Central memory CD8-positive, alpha-beta T cell (primary cell): Measurements from ENCODE around the gene PSTPIP2.
"Not testable (repeated sequence)": the region's sequence is repeated elsewhere in the genome, so short reads cannot be mapped to it uniquely, and the experiment has no call there.

ENCODE experiments used
- ATAC-seq: fragments of 150-1000 bp; cut with Tn5 transposase; replicated peaks from 2 replicates; pipeline ENCODE4 v1.10.0; 2022; ENCODE audit warnings: mild to moderate bottlenecking, moderate FRiP score, moderate number of reproducible peaks; ENCODE audit not compliant: poor library complexity, severe bottlenecking; ENCODE audit errors: extremely low read depth
- DNase-seq, 2 donors: peaks; one replicate each; pipeline ENCODE4 v3.0.0; 2021; ENCODE audit warnings: low spot score in 2 of 2
- H3K27ac Mint-ChIP-seq: one replicate; pipeline ENCODE4 v1.8.0; 2022; ENCODE audit warnings: low read depth, mild to moderate bottlenecking, moderate library complexity, mixed read lengths
- H3K27me3 Mint-ChIP-seq: one replicate; pipeline ENCODE4 v1.8.0; 2022; ENCODE audit warnings: mixed read lengths
- H3K36me3 Mint-ChIP-seq: one replicate; pipeline ENCODE4 v1.8.0; 2022; ENCODE audit warnings: mild to moderate bottlenecking, moderate library complexity, mixed read lengths; ENCODE audit not compliant: insufficient read depth
- H3K4me1 Mint-ChIP-seq: one replicate; pipeline ENCODE4 v1.8.0; 2022; ENCODE audit warnings: mixed read lengths
- H3K4me3 Mint-ChIP-seq: one replicate; pipeline ENCODE4 v1.8.0; 2022; ENCODE audit warnings: mild to moderate bottlenecking, moderate library complexity, mixed read lengths
- H3K9me3 Mint-ChIP-seq: one replicate; pipeline ENCODE4 v1.8.0; 2022; ENCODE audit warnings: mixed read lengths

PSTPIP2 gene

DNA sequence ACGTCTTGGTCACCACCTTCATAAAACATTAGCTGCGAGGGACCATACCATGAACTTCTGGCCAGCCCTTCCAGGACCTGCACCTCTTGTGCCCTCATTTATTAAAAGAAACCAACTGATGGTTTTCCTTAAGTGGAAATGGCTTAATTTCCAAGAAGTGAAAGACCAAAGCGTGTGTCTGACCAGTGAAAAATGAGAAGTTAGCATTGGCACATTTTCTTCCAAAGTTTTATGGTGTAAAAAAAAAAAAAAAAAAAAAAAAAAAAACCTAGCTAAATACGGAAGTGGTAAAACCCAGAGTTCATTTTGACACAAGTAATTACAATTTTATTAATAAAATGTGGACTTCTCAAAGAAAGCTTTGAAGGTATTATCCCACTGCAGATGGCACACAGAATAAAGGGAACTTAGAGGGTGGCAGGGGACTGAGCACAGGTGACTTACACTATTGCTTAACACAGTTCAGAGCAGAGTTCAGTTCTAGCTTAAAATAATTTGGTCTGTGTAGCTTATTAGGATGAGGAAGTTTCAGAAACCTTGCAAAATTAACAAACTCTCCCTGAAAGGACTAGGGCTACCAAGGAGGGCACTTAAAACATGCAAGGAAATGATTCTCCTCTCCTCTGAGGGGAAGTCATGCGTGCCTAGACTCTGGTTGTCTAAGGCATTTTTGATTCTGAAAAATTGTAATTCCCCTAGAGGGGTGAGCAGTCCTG, 62.8 kb downstream of the PSTPIP2 start:
- Mint-ChIP-seq H3K36me3 (peaks cover 9% of the 10 kb centered on the region), H3K27me3 (no peaks in the 10 kb centered on the region), H3K27ac (no peak overlapping the region), H3K9me3 (no peaks in the 10 kb centered on the region), H3K4me3 (no peak overlapping the region), H3K4me1 (no peaks in the 10 kb centered on the region)
- no peak for ATAC-seq
- DNase-seq, result no peak

DNA sequence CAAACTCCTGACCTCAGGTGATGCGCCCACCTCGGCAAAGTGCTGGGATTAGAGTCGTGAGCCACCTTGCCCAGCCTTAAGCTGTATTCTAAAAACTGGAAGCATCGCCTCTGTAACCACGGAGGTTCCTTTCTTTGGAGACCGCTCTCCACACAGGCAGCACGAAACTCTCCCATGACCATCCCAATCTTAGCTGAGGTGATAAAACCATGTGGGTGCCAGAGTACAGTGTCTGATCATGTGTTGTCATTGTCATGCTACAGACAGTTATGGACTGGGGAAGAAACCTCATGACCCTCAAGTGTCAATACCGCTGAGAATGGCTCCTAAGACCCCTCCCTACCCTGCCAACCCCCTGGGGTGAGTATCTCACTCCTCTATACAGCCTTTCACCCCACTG, 63.5 kb downstream of the PSTPIP2 start:
- Mint-ChIP-seq H3K9me3 (no peaks in the 10 kb centered on the region), H3K27me3 (no peaks in the 10 kb centered on the region), H3K4me3 (no peak overlapping the region), H3K36me3 (peaks cover 9% of the 10 kb centered on the region), H3K4me1 (no peaks in the 10 kb centered on the region), H3K27ac (no peak overlapping the region)
- no peak for DNase-seq
- no peak for ATAC-seq

DNA sequence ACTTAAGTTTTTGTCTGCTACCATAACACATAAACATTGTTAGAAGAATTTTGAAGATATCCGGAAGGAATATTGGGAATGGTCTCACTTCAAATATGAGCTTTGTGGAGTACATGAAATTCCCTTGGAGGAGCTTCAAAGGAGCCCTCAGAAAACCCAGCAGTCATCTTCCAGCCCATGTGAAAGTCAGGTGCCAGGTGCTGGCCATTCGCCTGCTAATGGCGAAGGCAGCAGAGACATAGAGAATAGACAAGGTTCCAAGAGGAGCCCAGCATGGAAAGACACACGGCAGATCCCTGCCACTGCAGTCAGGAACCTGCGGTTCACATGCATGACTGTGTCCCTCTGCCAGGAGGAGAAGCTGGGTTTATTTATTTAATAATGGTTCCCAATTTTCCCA, 64.9 kb downstream of the PSTPIP2 start:
- ATAC-seq, result no peak
- H3K4me3 Mint-ChIP-seq, result no peak overlapping the region

DNA sequence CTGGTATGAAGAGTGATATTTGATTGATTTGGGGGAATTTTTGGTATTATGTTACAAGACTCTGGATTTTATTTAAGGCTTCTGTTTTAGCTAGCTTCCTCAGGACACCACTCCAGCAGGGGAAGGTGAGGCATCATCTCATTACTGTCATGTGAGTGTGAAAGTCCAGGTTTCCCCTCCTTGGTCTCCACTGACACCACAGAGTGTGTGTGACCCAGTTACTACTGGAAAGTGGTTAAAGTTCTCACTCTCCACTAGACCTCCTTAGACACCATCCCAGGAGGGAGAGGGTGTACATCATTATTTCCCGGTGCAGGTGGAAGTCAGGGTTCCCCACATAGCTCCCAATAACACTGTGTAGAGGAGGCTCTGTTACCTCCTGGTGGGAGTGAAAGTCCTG, 69.1 kb downstream of the PSTPIP2 start:
- peak overlapping the region; percentile 47 for H3K27ac Mint-ChIP-seq
- ATAC-seq (no peak), DNase-seq (no peak)
- no peak overlapping the region for H3K4me3 Mint-ChIP-seq
- no peaks in the 10 kb centered on the region for H3K27me3 Mint-ChIP-seq
- peaks cover 20% of the 10 kb centered on the region for H3K4me1 Mint-ChIP-seq
- peaks cover 11% of the 10 kb centered on the region for H3K9me3 Mint-ChIP-seq
- H3K36me3 Mint-ChIP-seq, result peaks cover 4% of the 10 kb centered on the region

More for the DNA sequence above, 64.9 kb downstream of the PSTPIP2 start:
- Mint-ChIP-seq H3K9me3 (peaks cover 8% of the 10 kb centered on the region), H3K4me1 (no peaks in the 10 kb centered on the region), H3K36me3 (peaks cover 9% of the 10 kb centered on the region), H3K27ac (no peak overlapping the region), H3K27me3 (no peaks in the 10 kb centered on the region)
- DNase-seq, result no peak

DNA sequence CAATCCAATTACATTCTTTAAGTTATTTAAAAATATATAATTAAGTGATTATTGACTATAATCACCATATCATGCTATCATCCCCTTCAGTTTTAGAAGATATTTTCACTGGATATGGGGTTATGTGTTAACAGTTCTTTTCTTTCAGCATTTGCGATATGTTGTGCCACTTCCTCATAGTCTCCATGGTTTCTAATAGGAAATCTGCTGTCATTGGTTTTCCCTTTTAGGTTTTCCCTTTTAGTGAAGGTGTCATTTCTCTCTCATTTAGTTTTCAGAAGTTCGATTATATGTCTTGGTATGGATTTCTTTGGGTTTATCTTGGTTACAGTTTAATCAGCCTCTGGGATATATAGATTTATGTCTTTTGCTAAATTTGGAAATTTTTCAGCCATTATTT, 70.2 kb downstream of the PSTPIP2 start:
- DNase-seq (no peak), ATAC-seq (no peak)
- peaks cover 24% of the 10 kb centered on the region for H3K4me1 Mint-ChIP-seq
- peaks cover 2% of the 10 kb centered on the region for H3K36me3 Mint-ChIP-seq
- H3K27me3 Mint-ChIP-seq, result no peaks in the 10 kb centered on the region
- peak overlapping the region; percentile 47 for H3K27ac Mint-ChIP-seq
- H3K4me3 Mint-ChIP-seq, result no peak overlapping the region
- peaks cover 11% of the 10 kb centered on the region for H3K9me3 Mint-ChIP-seq

DNA sequence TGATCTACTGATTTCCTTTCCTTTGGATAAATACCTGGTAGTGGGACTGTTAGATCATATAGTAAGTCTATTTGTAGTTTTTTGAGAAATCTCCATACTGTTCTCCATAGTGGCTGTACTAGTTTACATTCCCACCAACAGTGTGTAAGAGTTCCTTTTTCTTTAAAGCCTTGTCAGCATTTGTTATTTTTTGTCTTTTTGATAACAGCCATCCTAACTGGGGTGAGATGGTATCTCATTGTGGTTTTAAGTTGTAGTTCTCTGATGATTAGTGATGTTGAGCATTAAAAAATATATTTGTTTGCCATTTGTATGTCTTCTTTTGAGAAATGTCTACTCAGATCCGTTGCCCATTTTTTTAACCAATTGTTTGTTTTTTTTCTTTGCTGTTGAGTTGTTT, 71.0 kb downstream of the PSTPIP2 start:
- Mint-ChIP-seq H3K4me3 (no peak overlapping the region), H3K27ac (no peak overlapping the region), H3K27me3 (no peaks in the 10 kb centered on the region), H3K4me1 (peaks cover 24% of the 10 kb centered on the region), H3K9me3 (peaks cover 11% of the 10 kb centered on the region), H3K36me3 (peaks cover 2% of the 10 kb centered on the region)
- no peak for ATAC-seq
- DNase-seq, result no peak

DNA sequence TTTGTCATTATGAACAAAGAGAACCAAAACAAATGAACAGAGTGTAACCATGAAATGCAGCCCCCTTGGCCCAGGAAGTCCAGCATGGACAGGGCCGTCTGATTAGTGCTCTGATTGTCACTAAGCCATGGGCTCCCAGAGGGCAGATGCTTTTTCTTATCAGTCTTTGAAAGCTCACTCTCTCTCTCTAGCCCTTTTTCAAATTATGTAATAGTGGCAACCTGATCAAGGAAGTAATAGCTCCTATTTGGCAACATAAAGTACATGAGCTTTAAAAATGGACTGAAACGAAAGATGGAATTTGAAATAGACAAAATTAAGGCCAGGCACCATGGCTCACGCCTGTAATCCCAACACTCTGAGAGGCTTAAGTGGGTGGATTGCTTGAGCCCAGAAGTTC, 72.5 kb downstream of the PSTPIP2 start:
- Mint-ChIP-seq H3K27me3 (no peaks in the 10 kb centered on the region), H3K27ac (peak overlapping the region; percentile 44), H3K4me3 (no peak overlapping the region), H3K9me3 (peaks cover 11% of the 10 kb centered on the region), H3K36me3 (peaks cover 2% of the 10 kb centered on the region), H3K4me1 (peaks cover 24% of the 10 kb centered on the region)
- ATAC-seq (no peak), DNase-seq (no peak)

DNA sequence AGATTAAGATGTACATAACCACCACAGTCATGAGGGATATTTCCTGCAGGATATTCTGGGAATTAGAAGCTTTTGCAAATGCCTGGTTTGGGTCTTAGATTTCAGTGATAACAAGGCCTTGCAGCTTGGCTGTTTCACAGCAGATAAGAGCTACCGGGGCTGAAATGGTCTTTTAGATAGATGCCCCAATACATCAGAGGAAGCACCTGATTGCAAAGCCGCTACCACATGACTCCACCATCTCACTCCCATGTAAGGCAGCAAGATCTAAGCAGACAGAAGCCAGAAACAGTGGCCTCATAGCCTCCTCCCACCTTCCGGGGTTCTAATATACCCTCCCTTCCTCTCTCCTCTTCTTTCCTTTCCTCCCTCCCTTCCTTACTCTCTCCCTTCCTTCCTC, 73.8 kb downstream of the PSTPIP2 start:
- peak overlapping the region; percentile 44 for H3K4me3 Mint-ChIP-seq
- peaks cover 24% of the 10 kb centered on the region for H3K4me1 Mint-ChIP-seq
- ATAC-seq (peak; percentile 61), DNase-seq (no peak)
- H3K36me3 Mint-ChIP-seq, result peaks cover 2% of the 10 kb centered on the region
- H3K9me3 Mint-ChIP-seq, result peaks cover 11% of the 10 kb centered on the region
- H3K27me3 Mint-ChIP-seq, result no peaks in the 10 kb centered on the region
- peak overlapping the region; percentile 44 for H3K27ac Mint-ChIP-seq

DNA sequence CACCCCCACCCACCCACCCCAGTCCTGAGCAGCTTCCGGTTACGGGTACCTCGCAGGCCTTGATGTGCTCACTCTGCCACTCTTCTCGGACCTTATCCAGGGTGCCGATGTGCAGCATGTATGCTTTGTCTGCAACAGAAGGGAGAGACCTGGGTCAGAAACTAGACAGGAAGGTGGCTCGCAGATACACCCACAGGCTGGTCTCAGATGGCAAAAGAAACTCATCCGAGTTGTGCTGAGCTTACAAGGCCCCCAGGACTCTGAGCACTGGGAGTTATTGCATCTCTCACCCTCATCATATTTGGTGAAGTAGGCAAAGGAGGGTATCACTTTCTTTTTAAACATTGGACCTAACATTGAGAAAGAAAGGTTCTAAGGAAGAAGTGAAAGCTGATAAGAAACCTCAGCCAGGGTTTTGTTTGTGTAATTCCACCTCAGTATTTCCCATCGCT, 74.3 kb downstream of the PSTPIP2 start:
- ATAC-seq (peak; percentile 65), DNase-seq (peak in 1 of 2 donors; percentile 16)
- Mint-ChIP-seq H3K27ac (peak overlapping the region; percentile 44), H3K4me1 (peaks cover 24% of the 10 kb centered on the region), H3K36me3 (peaks cover 2% of the 10 kb centered on the region), H3K27me3 (no peaks in the 10 kb centered on the region), H3K9me3 (peaks cover 8% of the 10 kb centered on the region), H3K4me3 (peak overlapping the region; percentile 44)

DNA sequence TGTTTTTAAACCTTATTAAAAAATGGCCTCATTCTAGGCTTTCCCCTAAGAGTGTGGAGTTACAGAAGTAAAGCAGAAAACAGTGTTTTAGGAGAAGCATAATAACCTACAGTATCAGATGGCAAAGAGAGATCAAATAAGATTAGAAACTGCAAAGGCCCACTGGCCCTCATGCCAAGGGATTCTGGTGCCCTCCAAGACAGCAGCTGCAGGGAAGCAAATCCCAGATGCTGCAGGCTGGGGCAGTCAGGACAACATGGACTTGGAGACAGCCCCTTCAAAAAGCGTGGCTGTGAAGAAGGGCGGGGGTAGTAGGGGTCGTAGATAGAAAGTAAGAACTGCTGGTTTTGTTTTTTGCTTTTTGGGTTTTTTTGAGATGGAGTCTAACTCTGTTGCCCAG, 76.6 kb downstream of the PSTPIP2 start:
- no peaks in the 10 kb centered on the region for H3K9me3 Mint-ChIP-seq
- no peak overlapping the region for H3K4me3 Mint-ChIP-seq
- H3K4me1 Mint-ChIP-seq, result peaks cover 16% of the 10 kb centered on the region
- H3K27ac Mint-ChIP-seq, result no peak overlapping the region
- DNase-seq (no peak), ATAC-seq (no peak)
- H3K27me3 Mint-ChIP-seq, result no peaks in the 10 kb centered on the region
- H3K36me3 Mint-ChIP-seq, result peaks cover 2% of the 10 kb centered on the region

DNA sequence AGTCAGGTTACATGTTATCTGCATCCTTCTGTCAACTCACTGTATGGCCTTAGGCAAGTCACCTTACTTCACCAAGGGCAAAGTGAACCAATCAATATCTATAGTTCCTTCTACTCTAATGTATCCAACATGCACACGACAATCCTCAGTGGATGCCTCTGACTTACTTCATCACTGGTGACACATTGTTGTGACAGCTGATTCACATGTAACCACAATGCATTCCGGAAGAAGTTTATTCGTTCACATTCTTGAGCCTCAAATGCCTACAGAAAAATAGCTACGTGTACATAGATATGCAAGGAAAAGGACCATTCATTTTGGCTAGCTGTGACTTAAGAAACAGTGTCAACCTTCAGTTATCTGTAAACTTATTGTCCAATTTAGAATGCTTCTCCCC, 78.6 kb downstream of the PSTPIP2 start:
- no peak for ATAC-seq
- Mint-ChIP-seq H3K9me3 (no peaks in the 10 kb centered on the region), H3K27me3 (no peaks in the 10 kb centered on the region), H3K36me3 (peaks cover 4% of the 10 kb centered on the region), H3K4me3 (no peak overlapping the region), H3K27ac (no peak overlapping the region), H3K4me1 (peaks cover 9% of the 10 kb centered on the region)
- DNase-seq, result no peak

DNA sequence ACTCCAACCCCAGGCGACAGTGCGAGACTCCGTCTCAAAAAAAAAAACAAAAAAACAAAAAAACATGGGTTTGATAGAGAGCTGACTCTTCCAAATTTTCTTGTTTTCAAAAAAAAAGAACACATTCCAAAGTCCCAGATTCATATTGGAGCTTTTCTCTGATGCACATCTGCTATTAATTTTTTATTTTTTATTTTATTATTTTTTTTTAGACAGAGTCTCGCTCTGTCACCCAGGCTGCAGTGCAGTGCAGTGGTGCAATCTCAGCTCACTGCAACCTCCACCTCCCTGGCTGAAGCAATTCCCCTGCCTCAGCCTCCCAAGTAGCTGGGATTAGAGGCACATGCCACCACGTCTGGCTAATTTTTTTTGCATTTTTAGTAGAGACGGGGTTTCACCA, 79.5 kb downstream of the PSTPIP2 start:
- H3K36me3 Mint-ChIP-seq, H3K4me1 Mint-ChIP-seq, H3K4me3 Mint-ChIP-seq, H3K9me3 Mint-ChIP-seq, H3K27me3 Mint-ChIP-seq, DNase-seq, H3K27ac Mint-ChIP-seq, ATAC-seq: not testable (repeated sequence)

DNA sequence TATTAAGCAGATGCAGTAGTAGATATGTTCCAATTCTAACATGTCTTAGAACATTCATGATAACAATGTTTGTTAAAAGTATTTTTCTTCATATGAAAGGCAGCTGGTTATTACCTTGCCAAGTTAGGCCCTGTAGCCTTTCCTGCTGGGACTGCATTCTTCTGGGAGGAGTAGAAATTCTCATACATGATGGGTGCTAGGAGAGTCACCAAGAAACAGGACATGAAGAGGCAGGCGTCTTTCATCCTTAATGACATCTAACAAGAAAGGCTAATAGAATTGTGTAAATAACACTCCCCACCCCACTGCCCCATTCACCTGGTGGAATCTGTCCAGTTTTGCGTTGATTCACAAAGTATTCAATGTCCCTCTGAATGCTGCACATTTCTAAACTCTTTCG, 80.3 kb downstream of the PSTPIP2 start:
- Mint-ChIP-seq H3K4me1 (no peaks in the 10 kb centered on the region), H3K36me3 (peaks cover 2% of the 10 kb centered on the region), H3K4me3 (no peak overlapping the region), H3K27ac (no peak overlapping the region), H3K27me3 (no peaks in the 10 kb centered on the region), H3K9me3 (no peaks in the 10 kb centered on the region)
- DNase-seq (no peak), ATAC-seq (no peak)
